Neural cell (in vitro differentiated cells): ENCODE measurements around the gene IL3RA. TPM values are rescaled to one million over a fixed set of nuclear protein-coding genes. Genes with fewer than 3 reads are reported as not detected.

Source experiments
- H2AFZ ChIP-seq: fragments of 200-600, 300-800 bp; sonication (generic), shearing (Covaris generic); 2 replicates; pipeline ENCODE4 v1.6.0; 2014; ENCODE audit warnings: low read depth, mild to moderate bottlenecking, antibody characterized with exemption, low read length, moderate library complexity
- H3F3A ChIP-seq: fragments of 200-600 bp; shearing (Covaris generic); 2 replicates; pipeline ENCODE4 v1.6.1; 2016; ENCODE audit warnings: mild to moderate bottlenecking, moderate library complexity, mixed read lengths, antibody characterized with exemption, low read length; ENCODE audit not compliant: insufficient read depth, poor library complexity, severe bottlenecking
- H3K27ac ChIP-seq: fragments of 200-600, 300-800 bp; sonication (generic), shearing (Covaris generic); 2 replicates; pipeline ENCODE4 v1.5.1; 2014; ENCODE audit warnings: mild to moderate bottlenecking, low read length, moderate library complexity
- H3K27me3 ChIP-seq: fragments of 300-800, 200-600 bp; sonication (generic), shearing (Covaris generic); 2 replicates; pipeline ENCODE4 v1.6.0; 2014; ENCODE audit warnings: mild to moderate bottlenecking, low read depth, low read length, moderate library complexity; ENCODE audit not compliant: insufficient read depth
- H3K36me3 ChIP-seq: fragments of 300-800, 200-600 bp; sonication (generic), shearing (Covaris generic); 2 replicates; pipeline ENCODE4 v1.5.1; 2014; ENCODE audit warnings: mild to moderate bottlenecking, antibody characterized with exemption, low read length, moderate library complexity; ENCODE audit not compliant: insufficient read depth
- H3K4me2 ChIP-seq: fragments of 300-800, 200-600 bp; sonication (generic), shearing (Covaris generic); 2 replicates; pipeline ENCODE4 v1.6.0; 2014; ENCODE audit warnings: mild to moderate bottlenecking, low read length
- H3K4me3 ChIP-seq: fragments of 300-800, 200-600 bp; sonication (generic), shearing (Covaris generic); 2 replicates; pipeline ENCODE4 v1.5.1; 2014; ENCODE audit warnings: mild to moderate bottlenecking, low read length, moderate library complexity
- H3K79me2 ChIP-seq: fragments of 200-600 bp; shearing (Covaris generic); replicated peaks from 2 replicates; pipeline ENCODE4 v1.6.0; 2014; ENCODE audit warnings: mild to moderate bottlenecking, low read length, moderate library complexity; ENCODE audit not compliant: insufficient read depth
- H3K9ac ChIP-seq: fragments of 300-800, 200-600 bp; sonication (generic), shearing (Covaris generic); 2 replicates; pipeline ENCODE4 v1.6.1; 2016; ENCODE audit warnings: mild to moderate bottlenecking, low read length, mixed read lengths
- H3K9me2 ChIP-seq: fragments of 200-600 bp; shearing (Covaris generic); 2 replicates; pipeline ENCODE4 v1.6.1; 2016; ENCODE audit warnings: mild to moderate bottlenecking, low read length, mixed read lengths; ENCODE audit not compliant: insufficient read depth
- H3K9me3 ChIP-seq: fragments of 200-600, 300-800 bp; sonication (generic), shearing (Covaris generic); 2 replicates; pipeline ENCODE4 v1.6.1; 2016; ENCODE audit warnings: mild to moderate bottlenecking, mixed run types, low read length, moderate library complexity, mixed read lengths
- H4K20me1 ChIP-seq: fragments of 200-600 bp; shearing (Covaris generic); 2 replicates; pipeline ENCODE4 v1.6.1; 2016; ENCODE audit warnings: mild to moderate bottlenecking, mixed run types; ENCODE audit not compliant: insufficient read depth
- CTCF ChIP-seq: fragments of 450-650 bp; IDR thresholded peaks from 2 replicates; pipeline ENCODE4 v1.5.1; 2014; ENCODE audit warnings: antibody characterized with exemption, mild to moderate bottlenecking, moderate library complexity; ENCODE audit not compliant: poor library complexity, severe bottlenecking
- EP300 ChIP-seq: fragments of 450-650 bp; conservative IDR thresholded peaks from 2 replicates; pipeline ENCODE4 v1.6.1; 2014; ENCODE audit warnings: antibody characterized with exemption, mild to moderate bottlenecking, moderate library complexity; ENCODE audit not compliant: poor library complexity, severe bottlenecking
- EZH2 ChIP-seq: fragments of 200-600, 300-800 bp; shearing (Covaris generic), sonication (generic); IDR thresholded peaks from 2 replicates; pipeline ENCODE4 v1.6.1; 2014; ENCODE audit warnings: antibody characterized with exemption, low read length, borderline replicate concordance, mild to moderate bottlenecking; ENCODE audit not compliant: insufficient read depth, poor library complexity, severe bottlenecking
- MXI1 ChIP-seq: fragments of 450-650 bp; conservative IDR thresholded peaks from 2 replicates; pipeline ENCODE4 v1.6.1; 2014; ENCODE audit warnings: antibody characterized with exemption, mild to moderate bottlenecking; ENCODE audit not compliant: poor library complexity, severe bottlenecking
- POLR2AphosphoS5 ChIP-seq: IDR thresholded peaks from 2 replicates; pipeline ENCODE4 v1.6.1; 2012
- RAD21 ChIP-seq: fragments of 450-650 bp; conservative IDR thresholded peaks from 2 replicates; pipeline ENCODE4 v1.6.1; 2014; ENCODE audit warnings: antibody characterized with exemption, mild to moderate bottlenecking, moderate library complexity
- REST ChIP-seq: IDR thresholded peaks from 2 replicates; pipeline ENCODE4 v1.6.1; 2012; ENCODE audit warnings: borderline replicate concordance
- SMC3 ChIP-seq: fragments of 450-650 bp; conservative IDR thresholded peaks from 2 replicates; pipeline ENCODE4 v1.6.1; 2014; ENCODE audit warnings: antibody characterized with exemption, mild to moderate bottlenecking, moderate library complexity; ENCODE audit not compliant: poor library complexity
- TAF1 ChIP-seq: IDR thresholded peaks from 2 replicates; pipeline ENCODE4 v1.6.1; 2012; ENCODE audit warnings: low read depth
- polyA plus RNA-seq: library from polyadenylated mRNA; depleted of rRNA; stranded (reverse); fragments of >200 nt; gene quantifications from 2 replicates; pipeline ENCODE4 v1.2.3, GENCODE V29; 2014

Gene IL3RA
- polyA plus RNA-seq, 1 donor from 2014 or later, result not detected

- no peaks in the 10 kb centered on the region for H3K27me3 ChIP-seq
- no peak overlapping the region for H2AFZ ChIP-seq
- H3K9me3 ChIP-seq, result no peaks in the 10 kb centered on the region
- no peak overlapping the region for H3K4me2 ChIP-seq
- H3K36me3 ChIP-seq, result peaks cover under 1% of the 10 kb centered on the region
- H3F3A ChIP-seq, result no peaks in the 10 kb centered on the region
- H3K27ac ChIP-seq, result no peak overlapping the region
- no peaks in the 10 kb centered on the region for H4K20me1 ChIP-seq
- H3K9ac ChIP-seq, result no peak overlapping the region
- H3K9me2 ChIP-seq, result no peaks in the 10 kb centered on the region
- H3K79me2 ChIP-seq, result peaks cover 10% of the 10 kb centered on the region
- H3K4me3 ChIP-seq, result no peak overlapping the region
- TF ChIP-seq MXI1 (no peak), EZH2 (no peak), TAF1 (no peak), RAD21 (no peak), REST (no peak), CTCF (no peak), POLR2AphosphoS5 (no peak), EP300 (no peak), SMC3 (no peak)
Measured at GRCh38 chrX:1398431-1399340, 62.1 kb downstream of the IL3RA start.

- no peaks in the 10 kb centered on the region for H3F3A ChIP-seq
- H3K4me2 ChIP-seq, result no peak overlapping the region
- H3K9ac ChIP-seq, result no peak overlapping the region
- H3K9me2 ChIP-seq, result no peaks in the 10 kb centered on the region
- no peak overlapping the region for H3K4me3 ChIP-seq
- no peaks in the 10 kb centered on the region for H3K9me3 ChIP-seq
- H3K27ac ChIP-seq, result no peak overlapping the region
- no peaks in the 10 kb centered on the region for H4K20me1 ChIP-seq
- no peaks in the 10 kb centered on the region for H3K79me2 ChIP-seq
- H3K36me3 ChIP-seq, result peaks cover 5% of the 10 kb centered on the region
- TF ChIP-seq POLR2AphosphoS5 (no peak), CTCF (no peak), EP300 (no peak)
- no peak overlapping the region for H2AFZ ChIP-seq
- H3K27me3 ChIP-seq, result no peaks in the 10 kb centered on the region
Measured at GRCh38 chrX:1400049-1400448, 63.5 kb downstream of the IL3RA start.
